Uterus (tissue), 4 donors: Measurements from ENCODE around the gene TCHHL1. TPM values are rescaled to one million over a fixed set of nuclear protein-coding genes. Genes with fewer than 3 reads are reported as not detected.
A peak's percentile ranks its signal among the peaks of the same experiment; 100 is the strongest.

ENCODE experiments used
- DNase-seq, 2 donors: peaks; one replicate each; pipeline ENCODE4 v3.0.0-alpha.2; 2019 to 2020
- H3K27ac ChIP-seq, 2 donors: fragments of 200-600 bp; sonication (generic); 1 replicate in 1 of 2; 2 replicates in 1 of 2; pipeline ENCODE4 v1.5.1; 2016 to 2018
- H3K27me3 ChIP-seq, 2 donors: fragments of 200-600 bp; sonication (generic); one replicate each; pipeline ENCODE4 v1.5.1; 2018 to 2019; ENCODE audit warnings: control low read depth in 1 of 2
- H3K36me3 ChIP-seq, 2 donors: fragments of 200-600 bp; sonication (generic); one replicate each; pipeline ENCODE4 v1.5.1; 2019; ENCODE audit warnings: control low read depth in 1 of 2
- H3K4me1 ChIP-seq, 2 donors: fragments of 200-600 bp; sonication (generic); one replicate each; pipeline ENCODE4 v1.5.1; 2018 to 2019; ENCODE audit warnings: control low read depth in 1 of 2
- H3K4me3 ChIP-seq, 2 donors: fragments of 200-600 bp; sonication (generic); 1 replicate in 1 of 2; 2 replicates in 1 of 2; pipeline ENCODE4 v1.5.1; 2018 to 2019; ENCODE audit warnings: mild to moderate bottlenecking in 1 of 2
- H3K9me3 ChIP-seq, 2 donors: fragments of 200-600 bp; sonication (generic); one replicate each; pipeline ENCODE4 v1.5.1; 2019; ENCODE audit warnings: control low read depth in 1 of 2
- POLR2A ChIP-seq, 2 donors: fragments of 450-650 bp; IDR thresholded peaks; one replicate each; pipeline ENCODE4 v1.6.1; 2016; ENCODE audit warnings: antibody characterized with exemption in 2 of 2, mild to moderate bottlenecking in 1 of 2, moderate library complexity in 1 of 2
- intact Hi-C: fragments of 100-400 bp; cut with DNase I; formaldehyde crosslinking; loops from one replicate; pipeline ENCODE4 v1.15.1; 2023; ENCODE audit warnings: low total_unique reads
- total RNA-seq, 4 donors: library from RNA; depleted of rRNA in 3 of 4; stranded (reverse); fragments of >200 nt in 3 of 4; gene quantifications; one replicate each; pipeline versions ENCODE4 v1.1.0 to v1.2.4, GENCODE V29; 2014 to 2023
- TF ChIP-seq, protein P1 (sequence below), 4 experiments: fragments of 200-600 bp in 2 of 4; fragments of 450-650 bp in 2 of 4; sonication (generic) in 2 of 4; IDR thresholded peaks; one replicate each; pipeline ENCODE4 v1.5.1; 2016 to 2019; ENCODE audit warnings: antibody characterized with exemption in 4 of 4, mild to moderate bottlenecking in 2 of 4, moderate library complexity in 1 of 4
- donor health status: DM: yes; HTN: yes; CAD: no.

Gene TCHHL1
- total RNA-seq, 4 donors from 2014 or later = not detected

DNA sequence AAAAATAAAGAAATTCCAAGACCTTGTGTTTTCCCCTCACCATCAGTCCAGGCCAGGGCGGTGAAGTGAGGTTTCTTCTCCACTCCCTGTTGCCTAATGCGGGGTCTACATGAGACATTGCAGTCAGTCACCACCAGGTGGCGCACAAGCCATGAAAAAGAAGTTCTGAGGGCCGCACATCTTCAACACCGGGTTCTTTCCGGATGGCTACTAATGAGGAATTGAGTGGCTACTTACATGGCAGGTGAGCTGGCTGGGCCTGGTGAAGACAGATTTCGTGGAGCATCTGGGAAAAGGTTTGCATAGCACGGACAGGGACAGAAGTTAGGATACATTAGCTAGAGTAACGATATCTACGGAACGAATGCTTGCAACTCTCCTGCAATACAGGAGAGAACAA lies 36.3 kb downstream of the TCHHL1 start:
- peak; percentile 80 to 86 for DNase-seq
- Histone ChIP-seq H3K27ac (no peak overlapping the region), H3K4me1 (peaks cover 0 to 9% of the 10 kb centered on the region in 2 donors), H3K4me3 (no peak overlapping the region), H3K36me3 (no peaks in the 10 kb centered on the region), H3K27me3 (no peaks in the 10 kb centered on the region), H3K9me3 (no peaks in the 10 kb centered on the region)
- TF ChIP-seq, protein P1, sequence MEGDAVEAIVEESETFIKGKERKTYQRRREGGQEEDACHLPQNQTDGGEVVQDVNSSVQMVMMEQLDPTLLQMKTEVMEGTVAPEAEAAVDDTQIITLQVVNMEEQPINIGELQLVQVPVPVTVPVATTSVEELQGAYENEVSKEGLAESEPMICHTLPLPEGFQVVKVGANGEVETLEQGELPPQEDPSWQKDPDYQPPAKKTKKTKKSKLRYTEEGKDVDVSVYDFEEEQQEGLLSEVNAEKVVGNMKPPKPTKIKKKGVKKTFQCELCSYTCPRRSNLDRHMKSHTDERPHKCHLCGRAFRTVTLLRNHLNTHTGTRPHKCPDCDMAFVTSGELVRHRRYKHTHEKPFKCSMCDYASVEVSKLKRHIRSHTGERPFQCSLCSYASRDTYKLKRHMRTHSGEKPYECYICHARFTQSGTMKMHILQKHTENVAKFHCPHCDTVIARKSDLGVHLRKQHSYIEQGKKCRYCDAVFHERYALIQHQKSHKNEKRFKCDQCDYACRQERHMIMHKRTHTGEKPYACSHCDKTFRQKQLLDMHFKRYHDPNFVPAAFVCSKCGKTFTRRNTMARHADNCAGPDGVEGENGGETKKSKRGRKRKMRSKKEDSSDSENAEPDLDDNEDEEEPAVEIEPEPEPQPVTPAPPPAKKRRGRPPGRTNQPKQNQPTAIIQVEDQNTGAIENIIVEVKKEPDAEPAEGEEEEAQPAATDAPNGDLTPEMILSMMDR (IDR thresholded peaks at IDR 0.05) = peak; percentile 78 to 90 (median 88)
- no peak for TF ChIP-seq POLR2A (IDR thresholded peaks at IDR 0.05)
- intact Hi-C loops = loop anchor here (10.0 kb wide), 1 partner anchor 132 kb away; no protein-coding TSS in a partner anchor

DNA sequence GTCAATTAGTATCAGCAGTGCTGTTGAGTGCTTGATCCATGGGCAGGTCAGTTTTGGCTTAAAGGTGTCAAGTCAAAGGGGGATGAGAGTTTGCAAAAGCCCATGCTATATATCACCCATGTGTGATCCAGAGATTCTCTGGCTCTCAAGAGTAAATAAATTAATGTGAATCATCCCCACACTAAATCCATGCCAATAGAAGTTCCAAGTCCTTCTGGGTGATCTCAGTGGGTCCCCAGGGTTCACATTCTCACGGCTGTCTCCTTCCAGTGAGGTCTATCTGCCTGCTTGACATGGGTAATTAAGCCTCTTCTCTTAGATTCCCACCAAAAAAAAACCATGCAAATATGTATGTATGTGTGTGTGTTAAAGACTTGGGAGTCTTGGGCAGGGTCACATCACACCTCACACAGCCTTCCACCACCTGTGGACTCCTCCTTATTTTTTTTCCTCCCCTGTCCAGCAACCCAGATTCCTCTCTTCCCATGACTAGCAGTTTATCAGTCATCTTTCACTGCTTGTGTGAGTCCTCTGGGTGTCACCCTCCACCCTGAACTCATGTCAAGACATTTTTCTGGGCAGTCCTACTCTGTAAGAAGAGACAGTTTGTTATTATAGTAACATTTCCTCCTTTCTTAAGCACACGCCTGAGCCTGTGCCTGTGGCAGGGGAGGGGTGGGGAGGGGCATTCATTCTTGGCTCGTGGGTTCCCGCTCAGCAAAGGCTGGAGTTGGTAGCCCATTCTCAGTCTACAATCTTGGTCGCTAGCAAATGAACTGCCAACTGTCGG lies 37.8 kb downstream of the TCHHL1 start:
- Histone ChIP-seq H3K27ac (no peak overlapping the region), H3K9me3 (no peaks in the 10 kb centered on the region), H3K27me3 (no peaks in the 10 kb centered on the region), H3K4me3 (no peak overlapping the region), H3K36me3 (no peaks in the 10 kb centered on the region), H3K4me1 (peaks cover 5 to 15% of the 10 kb centered on the region in 2 donors)
- intact Hi-C loops = loop anchor here (10.0 kb wide), 1 partner anchor 134 kb away; no protein-coding TSS in a partner anchor
- TF ChIP-seq, protein P1 (IDR thresholded peaks at IDR 0.05) = no peak
- DNase-seq = no peak

DNA sequence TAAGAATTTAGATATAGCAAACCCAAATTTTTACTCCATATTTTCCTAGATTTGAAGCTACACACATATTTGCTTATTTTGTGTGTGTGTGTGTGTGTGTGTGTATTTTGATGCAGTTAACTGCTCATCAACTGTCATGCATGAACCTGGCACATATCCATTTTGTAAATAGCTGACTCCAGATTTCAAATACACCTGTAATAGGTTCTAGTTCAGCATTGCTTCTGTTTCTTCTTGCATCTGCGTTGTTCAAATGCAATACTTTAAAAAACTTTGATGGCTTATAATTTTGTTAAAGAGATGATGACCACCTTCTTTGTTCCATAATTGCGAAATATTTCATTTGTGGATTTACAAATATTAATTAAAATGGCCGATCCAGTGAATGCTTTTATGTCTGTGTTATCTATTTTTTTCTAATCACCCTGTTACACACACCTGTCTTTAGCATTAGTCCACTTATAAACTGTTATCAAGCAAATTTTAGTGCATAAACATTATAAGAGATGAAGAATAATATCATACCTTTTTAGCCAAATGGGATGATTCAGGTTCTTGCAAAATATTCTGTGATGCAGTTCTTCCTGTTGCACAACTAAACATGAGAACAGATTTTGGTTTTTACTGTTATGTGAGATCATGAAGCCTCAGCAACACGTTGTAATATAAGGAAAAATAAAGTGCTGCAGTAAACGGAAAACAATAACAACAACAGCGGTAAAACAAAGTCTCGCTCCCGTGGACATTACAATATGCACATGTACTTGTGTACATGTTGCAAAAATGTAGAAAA lies 39.4 kb downstream of the TCHHL1 start:
- peaks cover 5 to 15% of the 10 kb centered on the region in 2 donors for H3K4me1 ChIP-seq
- intact Hi-C loops = loop anchor here (10.0 kb wide), 1 partner anchor 135 kb away; no protein-coding TSS in a partner anchor
- H3K27me3 ChIP-seq = no peaks in the 10 kb centered on the region
- TF ChIP-seq, protein P1 (IDR thresholded peaks at IDR 0.05) = no peak
- no peak for TF ChIP-seq POLR2A (IDR thresholded peaks at IDR 0.05)
- H3K27ac ChIP-seq = peak overlapping the region in 1 of 2 donors; percentile 96
- DNase-seq = no peak
- H3K4me3 ChIP-seq = no peak overlapping the region
- H3K9me3 ChIP-seq = no peaks in the 10 kb centered on the region
- no peaks in the 10 kb centered on the region for H3K36me3 ChIP-seq

DNA sequence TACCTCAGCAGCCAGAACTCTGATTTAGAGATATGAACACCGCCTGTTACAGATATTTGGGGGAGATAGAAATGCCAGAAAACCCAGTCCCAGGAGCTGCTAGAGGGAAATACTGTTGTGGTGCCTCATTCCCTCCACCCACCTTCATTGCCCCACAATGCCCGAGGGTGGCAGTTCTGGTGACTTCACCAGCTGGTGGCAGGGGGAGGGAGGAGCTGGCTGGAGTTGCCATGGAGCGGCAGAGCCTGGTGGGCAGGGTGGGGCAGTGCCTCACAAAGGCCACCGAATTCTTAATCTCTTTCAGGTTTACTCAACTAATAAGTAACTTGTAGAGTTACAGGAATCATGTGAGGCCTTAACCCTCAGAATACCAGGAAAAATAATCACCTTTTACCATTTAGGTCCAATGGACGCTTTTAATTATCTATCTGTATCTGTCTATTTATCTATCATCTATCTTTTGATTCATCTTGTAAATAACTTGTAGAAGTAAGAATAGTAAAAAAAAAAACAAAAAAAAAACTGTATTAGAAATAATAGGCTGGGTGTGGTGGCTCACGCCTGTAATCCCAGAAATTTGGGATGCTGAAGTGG lies 40.4 kb downstream of the TCHHL1 start:
- no peaks in the 10 kb centered on the region for H3K9me3 ChIP-seq
- peaks cover 5 to 15% of the 10 kb centered on the region in 2 donors for H3K4me1 ChIP-seq
- H3K4me3 ChIP-seq = peak overlapping the region in 1 of 2 donors; percentile 11
- H3K27me3 ChIP-seq = no peaks in the 10 kb centered on the region
- no peak for TF ChIP-seq POLR2A (IDR thresholded peaks at IDR 0.05)
- TF ChIP-seq, protein P1 (IDR thresholded peaks at IDR 0.05) = no peak
- no peaks in the 10 kb centered on the region for H3K36me3 ChIP-seq
- intact Hi-C loops = no loop called here
- no peak for DNase-seq
- H3K27ac ChIP-seq = peak overlapping the region; percentile 92 to 96
